Measurements from ENCODE around the gene CHP1.
A peak's percentile ranks its signal among the peaks of the same experiment; 100 is the strongest.
"Not testable (repeated sequence)": the region's sequence is repeated elsewhere in the genome, so short reads cannot be mapped to it uniquely, and the experiment has no call there.

The CHP1 gene

GRCh38 chr15:41258750-41259471 is 27.8 kb downstream of the CHP1 start:
- H3K79me2 ChIP-seq (ENCODE audit: insufficient read depth, low read length), result no peaks in the 10 kb centered on the region
- no peak overlapping the region for H3K4me3 ChIP-seq (ENCODE audit: low read depth, low read length, poor library complexity, severe bottlenecking)
- peak overlapping the region; percentile 50 for H3K27ac ChIP-seq (ENCODE audit: low read depth, low read length, poor library complexity, severe bottlenecking)
- no peaks in the 10 kb centered on the region for H4K20me1 ChIP-seq (ENCODE audit: insufficient read depth, low read length)
- H3K9ac ChIP-seq (ENCODE audit: low read length), result no peak overlapping the region
- no peaks in the 10 kb centered on the region for H3K9me2 ChIP-seq (ENCODE audit: low read depth, low read length)
- no peak overlapping the region; the same call in 1 of the 2 replicates for H3K4me2 ChIP-seq (ENCODE audit: low read length)
- H3K36me3 ChIP-seq (ENCODE audit: insufficient read depth, low read length), result peaks cover 29% of the 10 kb centered on the region
- TF ChIP-seq, protein P1, sequence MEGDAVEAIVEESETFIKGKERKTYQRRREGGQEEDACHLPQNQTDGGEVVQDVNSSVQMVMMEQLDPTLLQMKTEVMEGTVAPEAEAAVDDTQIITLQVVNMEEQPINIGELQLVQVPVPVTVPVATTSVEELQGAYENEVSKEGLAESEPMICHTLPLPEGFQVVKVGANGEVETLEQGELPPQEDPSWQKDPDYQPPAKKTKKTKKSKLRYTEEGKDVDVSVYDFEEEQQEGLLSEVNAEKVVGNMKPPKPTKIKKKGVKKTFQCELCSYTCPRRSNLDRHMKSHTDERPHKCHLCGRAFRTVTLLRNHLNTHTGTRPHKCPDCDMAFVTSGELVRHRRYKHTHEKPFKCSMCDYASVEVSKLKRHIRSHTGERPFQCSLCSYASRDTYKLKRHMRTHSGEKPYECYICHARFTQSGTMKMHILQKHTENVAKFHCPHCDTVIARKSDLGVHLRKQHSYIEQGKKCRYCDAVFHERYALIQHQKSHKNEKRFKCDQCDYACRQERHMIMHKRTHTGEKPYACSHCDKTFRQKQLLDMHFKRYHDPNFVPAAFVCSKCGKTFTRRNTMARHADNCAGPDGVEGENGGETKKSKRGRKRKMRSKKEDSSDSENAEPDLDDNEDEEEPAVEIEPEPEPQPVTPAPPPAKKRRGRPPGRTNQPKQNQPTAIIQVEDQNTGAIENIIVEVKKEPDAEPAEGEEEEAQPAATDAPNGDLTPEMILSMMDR (IDR thresholded peaks at IDR 0.05; ENCODE audit: low read length), result no peak
- no peak for TF ChIP-seq EZH2 (IDR thresholded peaks at IDR 0.05; ENCODE audit: borderline replicate concordance, low read length)
- no peaks in the 10 kb centered on the region for H3F3A ChIP-seq (ENCODE audit: insufficient read depth, low read length)
- no peak overlapping the region for H2AFZ ChIP-seq (ENCODE audit: low read length)
- no peaks in the 10 kb centered on the region for H3K27me3 ChIP-seq (ENCODE audit: insufficient read depth, low read length)
- peaks cover 31% of the 10 kb centered on the region for H3K4me1 ChIP-seq (ENCODE audit: insufficient read depth, low read length, severe bottlenecking)
- H3K9me3 ChIP-seq (ENCODE audit: low read length), result no peaks in the 10 kb centered on the region

DNA sequence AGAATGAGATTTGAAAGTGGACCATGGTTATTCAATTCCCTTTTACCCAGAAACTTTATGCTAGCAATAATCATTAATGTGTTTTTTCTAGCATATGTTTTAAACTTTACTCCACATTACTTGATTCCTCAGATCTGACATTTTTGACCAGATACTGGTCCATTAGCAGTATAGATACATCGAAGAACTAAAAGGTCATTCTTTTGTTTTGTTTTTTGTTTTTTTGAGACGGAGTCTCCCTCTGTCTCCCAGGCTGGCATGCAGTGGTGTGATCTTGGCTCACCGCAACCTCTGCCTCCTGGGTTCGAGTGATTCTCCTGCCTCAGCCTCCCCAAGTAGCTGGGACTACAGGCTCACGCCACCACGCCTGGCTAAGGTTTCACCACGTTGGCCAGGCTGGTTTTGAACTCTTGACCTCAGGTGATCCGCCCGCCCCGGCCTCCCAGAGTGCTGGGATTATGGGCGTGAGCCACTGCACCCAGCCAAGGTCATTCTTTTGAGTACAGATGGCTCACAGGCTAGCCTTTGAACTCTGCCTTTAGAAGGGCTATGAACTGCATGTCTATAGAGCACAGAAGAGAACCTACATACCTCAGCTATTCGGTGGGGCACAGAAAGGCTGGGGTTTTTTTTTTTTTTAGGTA is 28.6 kb downstream of the CHP1 start:
- Histone ChIP-seq H3K27ac (ENCODE audit: low read depth, low read length, poor library complexity, severe bottlenecking) (peak overlapping the region; percentile 50), H3K4me1 (ENCODE audit: insufficient read depth, low read length, severe bottlenecking) (peaks cover 24% of the 10 kb centered on the region), H3K9me2 (ENCODE audit: low read depth, low read length) (no peaks in the 10 kb centered on the region), H3K79me2 (ENCODE audit: insufficient read depth, low read length) (no peaks in the 10 kb centered on the region), H3F3A (ENCODE audit: insufficient read depth, low read length) (no peaks in the 10 kb centered on the region), H3K27me3 (ENCODE audit: insufficient read depth, low read length) (no peaks in the 10 kb centered on the region), H3K36me3 (ENCODE audit: insufficient read depth, low read length) (peaks cover 37% of the 10 kb centered on the region), H3K4me3 (ENCODE audit: low read depth, low read length, poor library complexity, severe bottlenecking) (no peak overlapping the region), H3K4me2 (ENCODE audit: low read length) (no peak overlapping the region), H4K20me1 (ENCODE audit: insufficient read depth, low read length) (no peaks in the 10 kb centered on the region), H3K9ac (ENCODE audit: low read length) (no peak overlapping the region), H2AFZ (ENCODE audit: low read length) (no peak overlapping the region), H3K9me3 (ENCODE audit: low read length) (no peaks in the 10 kb centered on the region)
- TF ChIP-seq, protein P1 (IDR thresholded peaks at IDR 0.05; ENCODE audit: low read length), result no peak
- TF ChIP-seq EZH2 (IDR thresholded peaks at IDR 0.05; ENCODE audit: borderline replicate concordance, low read length), result no peak

DNA sequence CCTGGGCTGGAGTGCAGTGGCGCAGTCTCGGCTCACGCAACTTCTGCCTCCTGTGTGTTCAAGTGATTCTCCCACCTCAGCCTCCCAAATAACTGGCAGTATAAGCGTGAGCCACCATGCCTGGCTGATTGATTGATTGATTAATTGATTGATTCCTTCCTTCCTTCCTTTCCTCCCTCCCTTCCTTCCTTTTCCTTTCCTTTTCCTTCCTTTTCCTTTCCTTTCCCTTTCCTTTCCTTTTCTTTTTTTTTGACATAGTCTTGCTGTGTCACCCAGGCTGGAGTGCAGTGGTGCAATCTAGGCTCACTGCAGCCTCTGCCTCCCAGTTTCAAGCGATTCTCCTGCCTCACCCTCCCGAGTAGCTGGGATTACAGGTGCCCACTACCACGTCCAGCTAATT is 29.9 kb downstream of the CHP1 start:
- H3K9me2 ChIP-seq (ENCODE audit: low read depth, low read length); H4K20me1 ChIP-seq (ENCODE audit: insufficient read depth, low read length); H3K27me3 ChIP-seq (ENCODE audit: insufficient read depth, low read length); H3K4me3 ChIP-seq (ENCODE audit: low read depth, low read length, poor library complexity, severe bottlenecking); H3K79me2 ChIP-seq (ENCODE audit: insufficient read depth, low read length); H3F3A ChIP-seq (ENCODE audit: insufficient read depth, low read length); H2AFZ ChIP-seq (ENCODE audit: low read length); H3K9me3 ChIP-seq (ENCODE audit: low read length); H3K27ac ChIP-seq (ENCODE audit: low read depth, low read length, poor library complexity, severe bottlenecking); H3K9ac ChIP-seq (ENCODE audit: low read length); H3K4me2 ChIP-seq (ENCODE audit: low read length): not testable (repeated sequence)
- H3K36me3 ChIP-seq (ENCODE audit: insufficient read depth, low read length), result peaks cover 44% of the 10 kb centered on the region
- H3K4me1 ChIP-seq (ENCODE audit: insufficient read depth, low read length, severe bottlenecking), result peaks cover 17% of the 10 kb centered on the region

Measured in OCI-LY1 (cell line).